ENCODE measurements around the gene POLR1E.

POLR1E gene

GRCh38 chr9:37495571-37495970, 9.8 kb downstream of the POLR1E start:
- H3K4me3 ChIP-seq (ENCODE audit: low read depth, low read length) = no peak overlapping the region
- TF ChIP-seq MAX (IDR thresholded peaks at IDR 0.05; ENCODE audit: low read depth, low read length) (no peak), MYC (IDR thresholded peaks at IDR 0.05; ENCODE audit: low read depth, low read length) (no peak), POLR2A (IDR thresholded peaks at IDR 0.05; ENCODE audit: extremely low read depth, insufficient read length) (no peak), CTCF (IDR thresholded peaks at IDR 0.05; ENCODE audit: low read depth, low read length) (no peak)
- DNase-seq (ENCODE audit: low read depth) = no peak

- TF ChIP-seq CTCF (IDR thresholded peaks at IDR 0.05; ENCODE audit: low read depth, low read length) (no peak), POLR2A (IDR thresholded peaks at IDR 0.05; ENCODE audit: extremely low read depth, insufficient read length) (no peak), MAX (IDR thresholded peaks at IDR 0.05; ENCODE audit: low read depth, low read length) (no peak), MYC (IDR thresholded peaks at IDR 0.05; ENCODE audit: low read depth, low read length) (no peak)
- no peak overlapping the region for H3K4me3 ChIP-seq (ENCODE audit: low read depth, low read length)
- DNase-seq (ENCODE audit: low read depth) = no peak
Measured at GRCh38 chr9:37496020-37496419, 10.3 kb downstream of the POLR1E start.

GRCh38 chr9:37497320-37497719, 11.6 kb downstream of the POLR1E start:
- TF ChIP-seq MYC (IDR thresholded peaks at IDR 0.05; ENCODE audit: low read depth, low read length) = no peak
- TF ChIP-seq CTCF (IDR thresholded peaks at IDR 0.05; ENCODE audit: low read depth, low read length) = no peak
- no peak for TF ChIP-seq MAX (IDR thresholded peaks at IDR 0.05; ENCODE audit: low read depth, low read length)
- no peak for TF ChIP-seq POLR2A (IDR thresholded peaks at IDR 0.05; ENCODE audit: extremely low read depth, insufficient read length)
- DNase-seq (ENCODE audit: low read depth) = no peak
- no peak overlapping the region for H3K4me3 ChIP-seq (ENCODE audit: low read depth, low read length)

- no peak overlapping the region for H3K4me3 ChIP-seq (ENCODE audit: low read depth, low read length)
- TF ChIP-seq CTCF (IDR thresholded peaks at IDR 0.05; ENCODE audit: low read depth, low read length) (no peak), MYC (IDR thresholded peaks at IDR 0.05; ENCODE audit: low read depth, low read length) (no peak), MAX (IDR thresholded peaks at IDR 0.05; ENCODE audit: low read depth, low read length) (no peak), POLR2A (IDR thresholded peaks at IDR 0.05; ENCODE audit: extremely low read depth, insufficient read length) (no peak)
- no peak for DNase-seq (ENCODE audit: low read depth)
Measured at GRCh38 chr9:37498457-37498856, 12.7 kb downstream of the POLR1E start.

- TF ChIP-seq POLR2A (IDR thresholded peaks at IDR 0.05; ENCODE audit: extremely low read depth, insufficient read length) = no peak
Measured at GRCh38 chr9:37499297-37499696, 13.5 kb downstream of the POLR1E start.

GRCh38 chr9:37501957-37502596, 16.3 kb downstream of the POLR1E start:
- TF ChIP-seq CTCF (IDR thresholded peaks at IDR 0.05; ENCODE audit: low read depth, low read length) = no peak
- TF ChIP-seq MYC (IDR thresholded peaks at IDR 0.05; ENCODE audit: low read depth, low read length) = no peak
- TF ChIP-seq POLR2A (IDR thresholded peaks at IDR 0.05; ENCODE audit: extremely low read depth, insufficient read length) = no peak
- TF ChIP-seq MAX (IDR thresholded peaks at IDR 0.05; ENCODE audit: low read depth, low read length) = no peak
- H3K4me3 ChIP-seq (ENCODE audit: low read depth, low read length) = no peak overlapping the region

More at GRCh38 chr9:37499297-37499696, 13.5 kb downstream of the POLR1E start:
- no peak overlapping the region for H3K4me3 ChIP-seq (ENCODE audit: low read depth, low read length)
- DNase-seq (ENCODE audit: low read depth) = no peak

More at GRCh38 chr9:37501957-37502596, 16.3 kb downstream of the POLR1E start:
- DNase-seq (ENCODE audit: low read depth) = no peak

All from NB4 (cell line).